ENCODE results near the gene ZNF407. TPM values are rescaled to one million over a fixed set of nuclear protein-coding genes. Genes with fewer than 3 reads are reported as not detected.

The ZNF407 gene
- total and polyA plus RNA-seq, 12 donors, result 2.5 to 20.2 (median 8.4) TPM

- Histone ChIP-seq H3K27ac (no peak overlapping the region), H3K36me3 (replicated peaks in 1 of 2) (peaks cover 0 to 12% of the 10 kb centered on the region in 2 donors), H3K27me3 (no peaks in the 10 kb centered on the region), H3K9me3 (replicated peaks in 1 of 3) (no peaks in the 10 kb centered on the region), H3K4me1 (replicated peaks in 1 of 2) (peaks cover 0 to under 1% of the 10 kb centered on the region in 2 donors), H3K4me3 (no peak overlapping the region)
- DNase-seq, result no peak
- 89 to 94% (median 90%) methylated on average over 21 of the region's 21 CpGs for WGBS, 4 donors
- intact Hi-C loops (cut with DNase I), result no loop called here
- TF ChIP-seq CTCF (IDR thresholded peaks at IDR 0.05), result no peak
- TF ChIP-seq POLR2A (IDR thresholded peaks at IDR 0.05), result no peak
Observed at GRCh38 chr18:75065251-75066000, 467.8 kb downstream of the ZNF407 start.

DNA sequence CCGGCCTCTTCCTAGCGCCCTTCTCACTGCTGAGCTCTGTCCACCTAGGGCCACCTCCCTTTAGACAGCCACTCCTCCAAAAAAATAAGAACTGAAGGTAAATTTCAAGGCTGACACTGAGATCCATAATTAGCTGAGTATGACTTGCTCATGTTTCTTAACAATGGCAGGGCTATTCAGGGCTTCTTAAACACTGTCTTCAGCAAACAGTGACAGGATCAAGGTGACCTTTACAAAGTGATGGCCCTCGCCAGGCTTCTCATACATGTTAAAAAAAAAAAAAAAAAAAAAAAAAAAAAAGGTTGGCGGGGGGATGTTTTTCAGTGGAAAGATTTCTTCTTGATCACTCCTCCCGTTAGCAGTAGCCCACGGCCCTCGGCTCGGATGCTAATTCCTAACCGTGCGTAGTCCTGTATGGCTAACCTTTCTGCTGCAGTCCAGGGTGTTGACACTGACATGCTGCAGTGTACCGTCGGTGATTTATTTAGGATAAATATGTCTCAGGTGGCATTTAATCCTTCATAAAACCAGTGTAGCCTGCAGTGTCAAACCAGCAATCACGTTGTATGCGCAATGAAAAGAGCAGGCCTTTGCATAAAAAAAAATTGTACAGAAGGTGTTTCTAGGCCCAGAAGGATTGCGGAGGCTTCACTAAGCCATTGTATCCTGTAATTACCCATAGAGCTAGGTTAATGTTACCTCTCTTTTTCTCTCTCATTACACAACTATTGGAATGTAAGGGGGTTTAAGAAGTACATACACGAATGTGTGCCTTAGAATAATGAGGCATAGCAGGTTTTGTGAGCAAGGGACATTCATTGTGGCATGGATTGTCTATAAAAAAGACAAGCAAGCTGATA lies 468.6 kb downstream of the ZNF407 start:
- Histone ChIP-seq H3K4me3 (no peak overlapping the region), H3K9me3 (replicated peaks in 1 of 3) (no peaks in the 10 kb centered on the region), H3K27ac (no peak overlapping the region), H3K36me3 (replicated peaks in 1 of 2) (peaks cover 0 to 12% of the 10 kb centered on the region in 2 donors), H3K27me3 (no peaks in the 10 kb centered on the region), H3K4me1 (replicated peaks in 1 of 2) (peaks cover 0 to 5% of the 10 kb centered on the region in 2 donors)
- TF ChIP-seq POLR2A (IDR thresholded peaks at IDR 0.05) (no peak), CTCF (IDR thresholded peaks at IDR 0.05) (no peak)
- no peak for DNase-seq
- WGBS, 4 donors, result 91 to 95% (median 95%) methylated on average over 16 of the region's 16 CpGs
- intact Hi-C loops (cut with DNase I), result no loop called here

DNA sequence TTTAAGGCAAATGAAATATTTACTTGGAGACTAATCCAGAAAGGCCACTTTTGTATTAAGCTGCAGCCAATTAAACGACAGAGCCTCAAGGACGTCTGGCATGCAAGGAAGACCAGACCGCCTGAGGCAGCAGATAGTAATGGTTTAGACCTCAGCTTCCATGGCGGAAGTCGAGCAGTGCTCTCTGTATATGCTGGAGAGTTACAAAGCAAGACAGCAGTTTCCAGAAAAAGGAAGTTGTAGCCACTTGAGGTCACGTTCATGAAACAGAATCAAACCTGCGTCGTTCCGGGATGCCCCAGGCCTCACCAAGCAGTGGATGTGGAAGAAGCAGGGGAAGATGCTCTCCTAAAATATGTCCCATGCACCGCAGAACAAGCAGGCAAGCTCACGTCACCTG lies 469.3 kb downstream of the ZNF407 start:
- peak in 1 of 7 donors; percentile 11 for DNase-seq
- 75 to 80% (median 78%) methylated on average over 11 of the region's 11 CpGs for WGBS, 4 donors
- Histone ChIP-seq H3K36me3 (replicated peaks in 1 of 2) (peaks cover 0 to 12% of the 10 kb centered on the region in 2 donors), H3K27me3 (no peaks in the 10 kb centered on the region), H3K4me3 (no peak overlapping the region), H3K9me3 (replicated peaks in 1 of 3) (no peaks in the 10 kb centered on the region), H3K4me1 (replicated peaks in 1 of 2) (peaks cover 0 to 5% of the 10 kb centered on the region in 2 donors), H3K27ac (no peak overlapping the region)
- TF ChIP-seq POLR2A (IDR thresholded peaks at IDR 0.05) (no peak), CTCF (IDR thresholded peaks at IDR 0.05) (no peak)
- intact Hi-C loops (cut with DNase I), result no loop called here

GRCh38 chr18:75067996-75068645 lies 470.5 kb downstream of the ZNF407 start:
- no peaks in the 10 kb centered on the region for H3K9me3 ChIP-seq (replicated peaks in 1 of 3)
- H3K36me3 ChIP-seq (replicated peaks in 1 of 2), result peaks cover 0 to 12% of the 10 kb centered on the region in 2 donors
- no peaks in the 10 kb centered on the region for H3K27me3 ChIP-seq
- no peak for DNase-seq
- H3K4me1 ChIP-seq (replicated peaks in 1 of 2), result peaks cover 0 to 5% of the 10 kb centered on the region in 2 donors
- intact Hi-C loops (cut with DNase I), result no loop called here
- TF ChIP-seq CTCF (IDR thresholded peaks at IDR 0.05) (no peak), POLR2A (IDR thresholded peaks at IDR 0.05) (no peak)
- 89 to 94% (median 91%) methylated on average over 17 of the region's 17 CpGs for WGBS, 4 donors
- no peak overlapping the region for H3K27ac ChIP-seq
- H3K4me3 ChIP-seq, result no peak overlapping the region

Data from adrenal gland (tissue), 12 donors.